ENCODE data around the gene TMBIM6.
"Not testable (repeated sequence)": the region's sequence is repeated elsewhere in the genome, so short reads cannot be mapped to it uniquely, and the experiment has no call there.

Gene TMBIM6

GRCh38 chr12:49777800-49778748, 36.7 kb downstream of the TMBIM6 start:
- H3K9me3 ChIP-seq (ENCODE audit: low read depth, low read length), result no peaks in the 10 kb centered on the region
- H3K27ac ChIP-seq, result no peak overlapping the region
- DNase-seq (ENCODE audit: low read depth, low spot score), result no peak
- H3K4me3 ChIP-seq, result no peak overlapping the region
- no peak for TF ChIP-seq POLR2AphosphoS5 (IDR thresholded peaks at IDR 0.05; ENCODE audit: borderline replicate concordance, low read depth, low read length)
- no peak for TF ChIP-seq EZH2 (IDR thresholded peaks at IDR 0.05)
- no peak for TF ChIP-seq FOXP2 (optimal IDR thresholded peaks at IDR 0.05; ENCODE audit: control extremely low read depth, extremely low read length, insufficient read depth)
- no peak overlapping the region for H3K9ac ChIP-seq (ENCODE audit: insufficient read length)
- no peaks in the 10 kb centered on the region for H3K36me3 ChIP-seq (ENCODE audit: insufficient read depth, low read length)

DNA sequence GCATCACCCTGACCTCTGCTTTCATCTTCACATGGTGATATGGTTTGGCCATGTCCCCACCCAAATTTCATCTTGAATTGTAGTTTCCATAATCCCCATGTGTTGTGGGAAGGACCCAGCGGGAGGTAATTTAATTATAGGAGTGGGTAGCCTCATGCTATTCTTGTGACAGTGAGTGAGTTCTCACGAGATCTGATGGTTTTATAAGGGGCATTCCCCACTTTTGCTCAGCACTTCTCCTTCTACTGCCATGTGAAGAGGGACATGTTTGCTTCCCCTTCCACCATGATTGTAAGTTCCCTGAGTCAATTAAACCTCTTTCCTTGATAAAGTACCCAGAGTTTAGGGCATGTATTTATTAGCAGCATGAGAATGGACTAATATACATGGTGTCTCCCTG, 38.2 kb downstream of the TMBIM6 start:
- no peaks in the 10 kb centered on the region for H3K9me3 ChIP-seq (ENCODE audit: low read depth, low read length)
- no peak overlapping the region for H3K4me3 ChIP-seq
- no peak for TF ChIP-seq FOXP2 (optimal IDR thresholded peaks at IDR 0.05; ENCODE audit: control extremely low read depth, extremely low read length, insufficient read depth)
- no peak for TF ChIP-seq EZH2 (IDR thresholded peaks at IDR 0.05)
- TF ChIP-seq POLR2AphosphoS5 (IDR thresholded peaks at IDR 0.05; ENCODE audit: borderline replicate concordance, low read depth, low read length), result no peak
- no peaks in the 10 kb centered on the region for H3K36me3 ChIP-seq (ENCODE audit: insufficient read depth, low read length)
- DNase-seq (ENCODE audit: low read depth, low spot score), result no peak
- H3K27ac ChIP-seq, result no peak overlapping the region
- no peak overlapping the region for H3K9ac ChIP-seq (ENCODE audit: insufficient read length)

DNA sequence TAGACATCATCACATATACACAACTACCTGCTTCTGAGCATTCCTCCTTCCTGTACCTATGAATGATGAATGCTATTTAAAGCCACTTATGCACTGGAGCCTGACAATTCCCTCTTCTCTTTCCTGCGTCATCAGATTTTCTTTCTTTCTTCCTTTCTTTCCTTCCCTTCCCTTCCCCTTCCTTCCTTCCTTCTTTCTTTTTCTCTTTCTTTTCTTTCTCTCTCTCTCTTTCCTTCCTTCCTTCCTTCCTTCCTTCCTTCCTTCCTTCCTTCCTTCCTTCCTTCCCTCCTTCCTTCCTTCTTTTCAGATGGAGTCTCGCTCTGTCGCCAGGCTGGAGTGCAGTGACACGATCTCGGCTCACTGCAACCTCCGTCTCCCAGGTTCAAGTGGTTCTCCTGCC, 39.6 kb downstream of the TMBIM6 start:
- H3K4me3 ChIP-seq; H3K36me3 ChIP-seq (ENCODE audit: insufficient read depth, low read length); H3K27ac ChIP-seq; H3K9me3 ChIP-seq (ENCODE audit: low read depth, low read length); H3K9ac ChIP-seq (ENCODE audit: insufficient read length); DNase-seq (ENCODE audit: low read depth, low spot score): not testable (repeated sequence)

GRCh38 chr12:49783917-49784676, 42.7 kb downstream of the TMBIM6 start:
- no peak for DNase-seq (ENCODE audit: low read depth, low spot score)
- TF ChIP-seq POLR2AphosphoS5 (IDR thresholded peaks at IDR 0.05; ENCODE audit: borderline replicate concordance, low read depth, low read length) (no peak), FOXP2 (optimal IDR thresholded peaks at IDR 0.05; ENCODE audit: control extremely low read depth, extremely low read length, insufficient read depth) (no peak), EZH2 (IDR thresholded peaks at IDR 0.05) (no peak)
- Histone ChIP-seq H3K27ac (no peak overlapping the region), H3K4me3 (no peak overlapping the region), H3K9me3 (ENCODE audit: low read depth, low read length) (no peaks in the 10 kb centered on the region), H3K9ac (ENCODE audit: insufficient read length) (no peak overlapping the region), H3K36me3 (ENCODE audit: insufficient read depth, low read length) (no peaks in the 10 kb centered on the region)

DNA sequence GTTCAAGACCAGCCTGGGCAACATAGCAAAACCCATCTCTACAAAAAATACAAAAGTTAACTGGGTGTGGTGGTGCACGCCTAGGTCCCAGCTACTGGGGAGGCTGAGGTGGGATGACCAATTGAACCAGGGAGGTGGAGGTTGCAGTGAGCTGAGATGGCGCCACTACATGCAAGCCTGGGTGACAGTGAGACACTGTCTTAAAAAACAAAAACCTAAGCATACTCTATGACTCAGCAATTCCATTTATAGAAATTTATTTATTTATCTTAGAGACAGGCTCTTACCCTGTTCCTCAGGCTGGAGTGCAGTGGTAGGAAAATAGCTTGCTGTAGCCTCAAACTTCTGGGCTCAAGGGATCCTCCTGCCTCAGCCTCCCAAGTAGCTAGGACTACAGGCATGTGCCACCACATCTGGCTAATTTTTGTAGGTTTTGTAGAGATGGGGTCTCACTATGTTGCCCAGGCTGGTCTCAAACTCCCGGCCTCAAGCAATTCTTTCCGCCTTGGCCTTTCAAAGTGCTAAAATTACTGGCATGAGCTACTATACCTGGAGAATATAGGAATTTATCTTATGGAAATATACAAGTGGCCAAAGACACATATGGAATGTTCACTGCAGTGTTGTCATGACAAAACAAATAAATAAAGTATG, 43.5 kb downstream of the TMBIM6 start:
- Histone ChIP-seq H3K9me3 (ENCODE audit: low read depth, low read length) (no peaks in the 10 kb centered on the region), H3K27ac (no peak overlapping the region), H3K36me3 (ENCODE audit: insufficient read depth, low read length) (no peaks in the 10 kb centered on the region), H3K9ac (ENCODE audit: insufficient read length) (no peak overlapping the region), H3K4me3 (no peak overlapping the region)
- no peak for DNase-seq (ENCODE audit: low read depth, low spot score)
- TF ChIP-seq POLR2AphosphoS5 (IDR thresholded peaks at IDR 0.05; ENCODE audit: borderline replicate concordance, low read depth, low read length) (no peak), FOXP2 (optimal IDR thresholded peaks at IDR 0.05; ENCODE audit: control extremely low read depth, extremely low read length, insufficient read depth) (no peak), EZH2 (IDR thresholded peaks at IDR 0.05) (no peak)

GRCh38 chr12:49787672-49788071, 46.3 kb downstream of the TMBIM6 start:
- Histone ChIP-seq H3K36me3 (ENCODE audit: insufficient read depth, low read length) (no peaks in the 10 kb centered on the region), H3K27ac (no peak overlapping the region), H3K9me3 (ENCODE audit: low read depth, low read length) (no peaks in the 10 kb centered on the region), H3K9ac (ENCODE audit: insufficient read length) (no peak overlapping the region), H3K4me3 (no peak overlapping the region)
- TF ChIP-seq POLR2AphosphoS5 (IDR thresholded peaks at IDR 0.05; ENCODE audit: borderline replicate concordance, low read depth, low read length) (no peak), FOXP2 (optimal IDR thresholded peaks at IDR 0.05; ENCODE audit: control extremely low read depth, extremely low read length, insufficient read depth) (no peak), EZH2 (IDR thresholded peaks at IDR 0.05) (no peak)
- no peak for DNase-seq (ENCODE audit: low read depth, low spot score)

GRCh38 chr12:49789992-49790391, 48.6 kb downstream of the TMBIM6 start:
- no peak for DNase-seq (ENCODE audit: low read depth, low spot score)

More at GRCh38 chr12:49789992-49790391, 48.6 kb downstream of the TMBIM6 start:
- H3K4me3 ChIP-seq, result no peak overlapping the region
- no peak for TF ChIP-seq EZH2 (IDR thresholded peaks at IDR 0.05)
- TF ChIP-seq FOXP2 (optimal IDR thresholded peaks at IDR 0.05; ENCODE audit: control extremely low read depth, extremely low read length, insufficient read depth), result no peak
- TF ChIP-seq POLR2AphosphoS5 (IDR thresholded peaks at IDR 0.05; ENCODE audit: borderline replicate concordance, low read depth, low read length), result no peak
- no peak overlapping the region for H3K9ac ChIP-seq (ENCODE audit: insufficient read length)
- no peaks in the 10 kb centered on the region for H3K9me3 ChIP-seq (ENCODE audit: low read depth, low read length)
- H3K27ac ChIP-seq, result no peak overlapping the region
- no peaks in the 10 kb centered on the region for H3K36me3 ChIP-seq (ENCODE audit: insufficient read depth, low read length)
